NCI-H82 (cell line): ENCODE measurements around the gene IGF1R.
A peak's percentile ranks its signal among the peaks of the same experiment; 100 is the strongest.

Experiments
- DNase-seq: peaks from one replicate; lab custom pipeline; 2025; lab: John Stamatoyannopoulos, UW

Gene IGF1R

DNA sequence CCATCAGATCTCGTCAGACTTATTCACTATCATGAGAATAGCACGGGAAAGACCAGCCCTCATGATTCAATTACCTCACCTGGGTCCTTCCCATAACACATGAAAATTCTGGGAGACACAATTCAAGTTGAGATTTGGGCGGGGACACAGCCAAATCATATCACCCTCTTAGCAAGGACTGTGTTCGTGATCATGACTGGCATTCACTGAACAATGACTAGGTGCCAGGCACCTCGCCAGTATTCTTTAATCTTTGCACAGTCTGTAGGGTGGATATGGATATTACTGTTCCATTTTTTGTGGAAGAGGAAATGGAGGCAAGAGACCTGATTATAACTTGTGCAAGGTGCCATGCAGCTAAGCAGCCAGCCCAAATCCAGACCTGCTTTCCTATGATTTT, 77.5 kb downstream of the IGF1R start:
- DNase-seq: no peak

- no peak for DNase-seq
These were observed 79.0 kb downstream of the IGF1R start for GRCh38 chr15:98727115-98728040.

GRCh38 chr15:98728082-98728810, 79.9 kb downstream of the IGF1R start:
- DNase-seq: no peak

- no peak for DNase-seq
These were observed 80.4 kb downstream of the IGF1R start for GRCh38 chr15:98728811-98729160.

- no peak for DNase-seq
These were observed 81.2 kb downstream of the IGF1R start for GRCh38 chr15:98729446-98730042.

DNA sequence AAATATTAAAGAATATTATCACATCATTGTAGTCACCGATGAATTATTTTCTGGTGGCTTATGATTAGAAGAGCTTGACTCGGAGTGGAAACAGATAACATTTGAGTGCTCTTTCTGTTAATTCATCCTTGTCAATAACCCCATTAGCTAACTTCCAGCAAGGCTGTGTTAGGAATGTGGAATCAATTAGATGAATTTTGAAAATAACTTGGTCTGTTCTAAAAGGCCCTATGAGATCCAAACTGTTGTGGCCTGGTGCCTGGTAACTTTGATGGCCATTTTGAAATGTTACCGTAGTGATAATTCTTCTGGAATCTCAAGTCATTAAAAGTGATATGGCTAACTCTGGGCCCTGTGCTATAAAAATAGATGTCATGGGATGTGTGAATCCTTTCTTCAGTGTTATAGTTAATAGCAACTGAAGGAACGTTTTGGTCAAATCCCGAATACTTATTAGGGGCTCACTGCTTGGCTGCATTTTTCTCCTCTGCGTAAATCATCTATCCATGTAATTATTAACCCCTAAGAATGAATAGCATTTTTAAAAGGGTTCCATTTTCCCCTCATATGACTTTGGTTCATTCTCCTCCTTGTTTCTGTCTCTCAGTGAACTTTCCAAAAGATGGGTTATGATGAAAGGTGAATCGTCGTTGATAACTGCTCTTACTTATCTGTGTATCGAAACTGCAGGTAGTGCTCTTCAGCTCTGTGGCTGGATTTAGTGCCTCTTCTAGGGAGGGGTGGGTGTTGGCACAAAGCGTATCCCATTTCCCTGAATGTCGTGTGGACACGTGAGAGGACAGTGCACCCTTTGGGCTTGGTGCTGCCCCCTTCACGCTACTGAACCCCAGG, 82.7 kb downstream of the IGF1R start:
- DNase-seq: no peak

DNA sequence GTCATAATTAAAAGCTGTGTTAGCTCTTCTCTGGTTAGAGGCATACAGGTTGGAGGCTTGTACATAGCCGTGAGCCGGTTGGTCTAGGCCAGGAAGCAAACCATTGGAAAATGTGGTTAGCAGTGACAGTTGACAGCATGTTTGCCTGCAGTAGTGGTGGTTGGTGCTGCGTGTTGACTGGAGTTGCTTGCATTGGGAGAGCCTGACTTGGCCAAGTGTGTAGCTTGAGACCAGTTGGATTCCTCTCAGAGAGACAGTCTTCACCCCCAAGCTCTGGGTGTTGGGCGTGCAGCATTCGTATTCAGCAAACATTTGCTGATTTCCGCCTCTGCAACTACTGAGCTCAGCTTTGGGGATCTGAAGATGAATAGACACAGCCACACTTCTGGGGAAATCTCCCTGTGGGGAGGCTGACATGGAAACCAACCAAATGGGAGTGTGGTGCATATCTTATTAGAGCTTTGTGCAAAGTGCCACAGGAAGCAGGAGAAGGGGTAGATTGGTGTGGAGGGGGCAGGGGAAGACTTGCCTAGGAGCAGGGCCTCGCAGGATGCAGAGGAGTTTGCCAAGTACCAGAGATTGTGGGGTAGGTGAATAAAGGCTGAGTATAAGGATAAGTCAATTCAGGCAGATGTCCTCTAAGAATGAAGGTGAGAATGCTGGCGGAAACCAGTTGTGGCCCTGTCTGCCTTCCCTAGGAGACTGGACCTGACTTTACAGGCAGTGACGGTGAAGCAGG, 83.5 kb downstream of the IGF1R start:
- DNase-seq: no peak

DNA sequence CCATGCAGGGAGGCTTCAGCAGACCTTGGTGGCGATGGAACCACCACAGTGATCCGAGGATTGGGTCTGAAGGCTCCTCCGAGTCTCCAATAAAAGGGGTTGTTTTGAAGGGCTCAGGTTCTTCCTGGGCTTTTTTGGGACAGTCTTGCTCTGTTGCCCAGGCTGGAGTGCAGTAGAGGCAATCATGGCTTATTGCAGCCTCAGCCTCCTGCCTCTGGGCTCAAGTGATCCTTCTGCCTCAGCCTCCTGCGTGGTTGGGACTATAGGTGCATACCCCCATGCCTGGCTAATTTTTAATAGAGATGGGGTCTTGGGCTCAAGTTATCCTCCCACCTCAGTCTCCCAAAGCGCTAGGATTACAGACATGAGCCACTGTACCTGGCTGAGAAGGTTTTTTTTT, 84.8 kb downstream of the IGF1R start:
- DNase-seq: no peak

DNA sequence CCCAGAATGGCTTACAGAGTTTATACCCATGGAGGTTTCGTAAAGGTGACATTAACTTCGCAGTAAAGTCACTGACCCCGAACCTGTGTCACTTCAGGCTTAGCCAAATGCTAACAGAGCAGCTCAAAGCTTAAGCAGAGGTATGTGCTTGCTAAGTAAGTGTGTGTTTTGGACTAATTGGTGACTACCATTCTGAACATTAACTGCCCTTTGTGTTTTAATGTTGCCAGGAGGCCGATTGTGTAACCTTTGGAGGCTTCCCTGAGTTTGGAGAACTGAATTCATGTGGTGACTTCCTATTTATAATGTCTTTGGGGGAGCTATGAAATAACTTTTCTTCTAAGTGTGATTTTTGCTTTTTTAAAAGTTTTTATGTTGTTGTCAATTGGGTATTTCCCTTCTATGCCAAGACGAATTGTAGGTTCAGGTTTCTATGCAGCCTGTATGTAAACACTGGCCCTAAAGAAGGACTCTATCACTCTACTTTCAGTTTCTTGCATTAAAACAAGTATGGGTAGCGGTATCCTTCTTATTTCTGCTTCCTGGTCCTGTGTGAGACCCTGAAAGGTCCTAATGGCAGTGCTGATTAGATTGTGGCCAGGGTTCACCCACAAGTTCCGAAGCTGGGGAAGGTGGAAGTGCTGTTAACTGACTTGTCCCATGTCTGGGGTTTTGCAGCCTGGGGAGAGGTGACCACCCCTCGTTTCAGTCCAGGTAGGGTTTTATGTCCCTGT, 86.3 kb downstream of the IGF1R start:
- peak; percentile 17 for DNase-seq

- DNase-seq: no peak
These were observed 87.0 kb downstream of the IGF1R start for GRCh38 chr15:98735304-98735703.

- DNase-seq: peak; percentile 31
These were observed 87.7 kb downstream of the IGF1R start for GRCh38 chr15:98735895-98736617.

DNA sequence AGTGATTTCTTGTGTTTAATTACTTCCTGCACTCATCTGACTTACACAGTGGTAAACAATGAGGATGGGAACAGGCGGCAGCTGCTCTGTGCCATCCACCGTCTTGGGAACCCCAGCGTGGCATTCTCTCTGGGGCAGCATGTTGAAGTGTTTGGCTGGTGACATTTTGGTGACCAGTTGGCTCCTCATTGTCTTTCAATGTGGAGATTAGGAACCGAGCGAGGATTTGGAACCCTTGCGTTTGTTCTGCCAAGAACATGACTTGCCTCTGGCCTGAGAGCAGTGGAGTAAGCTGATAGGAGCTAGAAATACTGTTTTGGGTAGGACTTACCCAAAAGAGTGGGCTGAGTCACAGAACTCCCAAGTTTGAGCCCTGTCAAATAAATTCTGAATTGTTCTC, 88.8 kb downstream of the IGF1R start:
- no peak for DNase-seq

DNA sequence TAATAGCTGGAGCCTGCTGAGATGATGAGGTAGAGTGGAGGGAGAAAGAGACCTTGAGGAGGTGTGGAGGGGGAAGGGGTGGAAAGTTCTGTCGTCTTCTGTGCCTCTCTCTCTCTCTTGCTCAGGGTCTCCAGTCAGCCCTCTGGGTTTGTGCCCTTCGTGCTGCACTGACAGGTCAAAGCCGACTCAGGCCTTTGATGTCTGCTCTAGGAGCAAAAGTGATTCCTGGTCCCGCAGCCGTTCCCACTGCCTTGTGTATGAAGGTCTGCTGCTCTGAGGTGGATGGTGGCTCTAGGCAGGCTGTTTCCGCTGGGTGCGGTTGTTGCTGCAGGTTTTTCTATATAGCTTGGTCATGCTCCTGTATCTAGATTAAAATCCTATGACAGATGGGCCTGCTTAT, 89.4 kb downstream of the IGF1R start:
- peak; percentile 18 for DNase-seq

- no peak for DNase-seq
These were observed 90.5 kb downstream of the IGF1R start for GRCh38 chr15:98738689-98739401.

DNA sequence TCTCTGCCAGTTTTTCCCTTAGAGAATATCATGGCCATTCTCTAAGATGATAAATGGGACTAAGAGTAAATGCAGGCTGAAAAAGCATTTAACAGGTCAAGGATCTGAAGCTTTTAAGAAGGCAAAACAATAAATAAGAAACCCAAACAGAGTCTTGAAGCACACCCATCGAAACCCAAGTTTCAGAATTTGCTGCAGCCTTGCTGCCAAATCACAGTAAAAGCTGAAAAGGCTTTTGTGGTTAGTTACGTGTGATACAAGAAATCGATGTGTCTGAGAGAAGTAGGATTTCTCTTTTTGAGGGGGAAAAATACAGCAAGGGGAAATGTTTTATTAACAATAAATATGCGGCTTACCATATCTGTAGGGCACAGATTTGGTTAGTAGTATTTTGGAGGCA, 92.0 kb downstream of the IGF1R start:
- DNase-seq: no peak

- no peak for DNase-seq
These were observed 92.6 kb downstream of the IGF1R start for GRCh38 chr15:98740963-98741362.

DNA sequence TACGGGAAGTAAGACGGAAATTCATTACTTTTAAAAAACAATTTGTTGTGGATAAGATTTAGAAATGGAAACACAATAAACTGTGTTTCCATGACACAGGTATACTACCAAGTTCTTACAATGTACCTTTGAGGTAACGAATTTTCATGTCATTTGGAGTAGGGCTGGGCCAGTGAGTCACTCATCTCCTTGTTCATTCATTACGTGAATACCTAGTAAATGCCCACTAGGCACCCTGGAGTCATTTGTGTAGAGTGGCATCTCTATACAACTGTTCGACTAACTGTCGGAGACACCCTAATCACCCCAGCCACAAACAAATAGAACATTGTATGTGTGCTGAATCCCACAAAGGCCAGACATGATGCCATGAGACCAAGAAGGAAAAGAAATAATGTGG, 94.8 kb downstream of the IGF1R start:
- no peak for DNase-seq

- DNase-seq: peak; percentile 93
These were observed 96.2 kb downstream of the IGF1R start for GRCh38 chr15:98744506-98744905.

DNA sequence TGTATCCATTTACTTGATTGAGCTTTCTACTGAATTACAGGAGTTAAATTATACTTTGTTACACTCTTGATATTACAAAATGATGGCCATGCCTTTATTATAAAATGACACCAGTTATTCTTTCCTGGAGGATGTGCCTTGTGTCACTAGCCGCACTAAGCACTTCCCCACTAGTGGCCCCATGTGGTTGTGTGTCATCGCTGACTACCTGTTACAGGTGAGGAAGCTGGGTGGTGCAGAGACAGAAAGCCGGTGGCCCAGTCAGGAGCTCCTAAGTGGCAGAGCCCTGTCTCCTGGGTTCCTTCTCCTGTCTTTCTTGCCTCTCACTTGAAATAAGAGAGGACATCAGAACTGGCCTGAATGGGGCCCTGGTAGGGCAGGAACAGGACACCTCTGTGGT, 96.8 kb downstream of the IGF1R start:
- DNase-seq: no peak
